SK-N-MC (cell line): ENCODE results near the gene NUDT1.

Experiments
- EZH2 ChIP-seq: fragments of 200-600 bp; sonication (generic); IDR thresholded peaks from one replicate; pipeline ENCODE4 v1.6.1; 2017; ENCODE audit warnings: antibody characterized with exemption
- POLR2AphosphoS5 ChIP-seq: IDR thresholded peaks from 2 replicates; pipeline ENCODE4 v1.6.1; 2012; ENCODE audit warnings: mild to moderate bottlenecking, low read depth, low read length, borderline replicate concordance

DNA sequence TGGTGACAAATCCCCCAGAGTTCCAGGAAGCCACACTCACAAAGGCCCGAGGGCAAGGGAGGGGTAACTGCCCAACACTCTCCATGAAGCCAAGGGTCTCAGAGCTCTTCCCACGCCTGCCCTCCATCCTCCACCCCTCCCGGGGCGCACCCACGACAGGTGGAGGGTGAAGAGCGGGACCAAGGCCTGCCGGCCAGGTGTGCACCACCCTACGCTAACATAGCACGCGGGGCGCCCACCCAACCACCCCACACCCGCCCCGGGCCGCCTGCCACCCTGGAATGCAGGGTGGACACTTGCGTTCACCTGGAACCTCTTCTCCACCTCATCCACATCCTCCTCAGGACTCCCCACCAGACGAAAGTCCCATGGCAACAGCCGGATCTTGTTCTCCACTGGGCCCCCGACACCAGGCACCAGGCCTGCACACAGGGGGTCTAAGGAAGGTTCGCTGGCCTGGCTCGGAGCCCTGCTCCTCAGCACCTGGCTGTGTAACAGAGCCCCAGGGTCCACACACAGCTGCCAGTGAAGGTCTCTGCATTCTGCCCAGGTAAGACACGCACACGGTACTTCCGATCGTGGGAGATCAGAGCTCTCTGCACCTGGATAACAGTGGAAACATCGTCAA, 42.0 kb upstream of the NUDT1 start:
- no peak for TF ChIP-seq EZH2
- TF ChIP-seq POLR2AphosphoS5: no peak
